Loucy (cell line): ENCODE measurements around the gene MAS1L.

ENCODE experiments used
- H2AFZ ChIP-seq: fragments of 200-600 bp; sonication (generic); 2 replicates; pipeline ENCODE4 v1.6.0; 2016; ENCODE audit warnings: antibody characterized with exemption, mild to moderate bottlenecking, low read length, moderate library complexity
- H3F3A ChIP-seq: fragments of 200-600 bp; 2 replicates; pipeline ENCODE4 v1.6.0; 2016; ENCODE audit warnings: antibody characterized with exemption, low read depth, mild to moderate bottlenecking
- H3K27me3 ChIP-seq: fragments of 200-600 bp; sonication (generic); 2 replicates; pipeline ENCODE4 v1.6.1; 2014; ENCODE audit warnings: low read length, mild to moderate bottlenecking; ENCODE audit not compliant: insufficient read depth, poor library complexity, severe bottlenecking
- H3K36me3 ChIP-seq: fragments of 200-600 bp; sonication (generic); 2 replicates; pipeline ENCODE4 v1.6.1; 2016; ENCODE audit warnings: low read length; ENCODE audit not compliant: insufficient read depth
- H3K4me1 ChIP-seq: fragments of 200-600 bp; sonication (generic); 2 replicates; pipeline ENCODE4 v1.5.1; 2014; ENCODE audit warnings: low read length, mild to moderate bottlenecking; ENCODE audit not compliant: insufficient read depth, poor library complexity, severe bottlenecking
- H3K4me2 ChIP-seq: fragments of 200-600 bp; sonication (generic); 2 replicates; pipeline ENCODE4 v1.6.0; 2014; ENCODE audit warnings: antibody characterized with exemption, low read length, low read depth, mild to moderate bottlenecking; ENCODE audit not compliant: poor library complexity, severe bottlenecking
- H3K4me3 ChIP-seq: fragments of 200-600 bp; sonication (generic); 2 replicates; pipeline ENCODE4 v1.5.1; 2014; ENCODE audit warnings: low read length, mild to moderate bottlenecking, mixed read lengths; ENCODE audit not compliant: poor library complexity, severe bottlenecking
- H3K79me2 ChIP-seq: fragments of 200-600 bp; sonication (generic); 2 replicates; pipeline ENCODE4 v1.6.1; 2014; ENCODE audit warnings: low read length; ENCODE audit not compliant: insufficient read depth
- H3K9ac ChIP-seq: fragments of 200-600 bp; sonication (generic); 2 replicates; pipeline ENCODE4 v1.6.0; 2014; ENCODE audit warnings: mild to moderate bottlenecking, low read depth, low read length, moderate library complexity; ENCODE audit not compliant: poor library complexity, severe bottlenecking
- H3K9me2 ChIP-seq: fragments of 200-600 bp; sonication (generic); replicated peaks from 2 replicates; pipeline ENCODE4 v1.6.1; 2016; ENCODE audit warnings: low read depth, low read length, mixed read lengths
- H3K9me3 ChIP-seq: fragments of 200-600 bp; sonication (generic); 2 replicates; pipeline ENCODE4 v1.6.1; 2014; ENCODE audit warnings: mild to moderate bottlenecking, antibody characterized with exemption, low read length, low read depth; ENCODE audit not compliant: insufficient read depth
- H4K20me1 ChIP-seq: fragments of 200-600 bp; sonication (generic); 2 replicates; pipeline ENCODE4 v1.6.0; 2014; ENCODE audit warnings: antibody characterized with exemption, low read length, mild to moderate bottlenecking; ENCODE audit not compliant: insufficient read depth, poor library complexity, severe bottlenecking
- CTCF ChIP-seq: fragments of 200-600 bp; sonication (generic); conservative IDR thresholded peaks from 2 replicates; pipeline ENCODE4 v1.5.1; 2014; ENCODE audit warnings: mild to moderate bottlenecking, antibody characterized with exemption, low read length
- EZH2phosphoT487 ChIP-seq: fragments of 200-600 bp; IDR thresholded peaks from 2 replicates; pipeline ENCODE4 v1.6.1; 2018; ENCODE audit warnings: antibody characterized with exemption, mild to moderate bottlenecking, moderate library complexity, borderline replicate concordance

MAS1L gene

GRCh38 chr6:29487660-29488059 is at the start of gene MAS1L:
Gene MAS1L (minus strand): TSS chr6:29487956. CDS start chr6:29487902, 54 bp downstream.
- no peak within 1 kb of the TSS; the same call in 1 of the 2 replicates for H2AFZ ChIP-seq

GRCh38 chr6:29532320-29532951 is 44.7 kb upstream of the MAS1L start:
- Histone ChIP-seq H3K9me2 (no peaks in the 10 kb centered on the region), H4K20me1 (no peaks in the 10 kb centered on the region), H3K9me3 (no peaks in the 10 kb centered on the region), H3K4me1 (peaks cover 10% of the 10 kb centered on the region), H3K4me2 (no peak overlapping the region), H3K9ac (no peak overlapping the region), H3K36me3 (no peaks in the 10 kb centered on the region), H3K27me3 (no peaks in the 10 kb centered on the region), H3K79me2 (no peaks in the 10 kb centered on the region), H2AFZ (no peak overlapping the region), H3K4me3 (no peak overlapping the region), H3F3A (no peaks in the 10 kb centered on the region)
- TF ChIP-seq CTCF: no peak
- TF ChIP-seq EZH2phosphoT487: no peak

More at GRCh38 chr6:29487660-29488059, at the start of gene MAS1L:
- no peaks in the 10 kb centered on the region for H3K36me3 ChIP-seq
- H3K9ac ChIP-seq: no peak within 1 kb of the TSS
- peaks cover 4% of the 10 kb centered on the region for H3F3A ChIP-seq
- H3K4me2 ChIP-seq: no peak within 1 kb of the TSS
- no peaks in the 10 kb centered on the region for H3K9me2 ChIP-seq
- H3K27me3 ChIP-seq: no peaks in the 10 kb centered on the region
- no peaks in the 10 kb centered on the region for H3K79me2 ChIP-seq
- no peak within 1 kb of the TSS for H3K4me3 ChIP-seq
- no peaks in the 10 kb centered on the region for H3K9me3 ChIP-seq
- no peaks in the 10 kb centered on the region for H4K20me1 ChIP-seq
- TF ChIP-seq EZH2phosphoT487 (no peak), CTCF (no peak)
- peaks cover 42% of the 10 kb centered on the region for H3K4me1 ChIP-seq

- Histone ChIP-seq H2AFZ (no peak overlapping the region), H4K20me1 (no peaks in the 10 kb centered on the region), H3K4me3 (no peak overlapping the region), H3K9ac (no peak overlapping the region), H3K36me3 (no peaks in the 10 kb centered on the region), H3K27me3 (no peaks in the 10 kb centered on the region), H3K4me1 (peaks cover 17% of the 10 kb centered on the region), H3F3A (no peaks in the 10 kb centered on the region), H3K4me2 (no peak overlapping the region), H3K79me2 (no peaks in the 10 kb centered on the region), H3K9me2 (no peaks in the 10 kb centered on the region), H3K9me3 (no peaks in the 10 kb centered on the region)
- no peak for TF ChIP-seq CTCF
- no peak for TF ChIP-seq EZH2phosphoT487
Measured at GRCh38 chr6:29531668-29532067, 43.9 kb upstream of the MAS1L start.
